ENCODE measurements around the gene DIS3L2. TPM values are rescaled to one million over a fixed set of nuclear protein-coding genes. Genes with fewer than 3 reads are reported as not detected.
"Not testable (repeated sequence)": the region's sequence is repeated elsewhere in the genome, so short reads cannot be mapped to it uniquely, and the experiment has no call there.

The DIS3L2 gene
- total RNA-seq, 1 experiment from 2014 or later = 15.8 TPM

DNA sequence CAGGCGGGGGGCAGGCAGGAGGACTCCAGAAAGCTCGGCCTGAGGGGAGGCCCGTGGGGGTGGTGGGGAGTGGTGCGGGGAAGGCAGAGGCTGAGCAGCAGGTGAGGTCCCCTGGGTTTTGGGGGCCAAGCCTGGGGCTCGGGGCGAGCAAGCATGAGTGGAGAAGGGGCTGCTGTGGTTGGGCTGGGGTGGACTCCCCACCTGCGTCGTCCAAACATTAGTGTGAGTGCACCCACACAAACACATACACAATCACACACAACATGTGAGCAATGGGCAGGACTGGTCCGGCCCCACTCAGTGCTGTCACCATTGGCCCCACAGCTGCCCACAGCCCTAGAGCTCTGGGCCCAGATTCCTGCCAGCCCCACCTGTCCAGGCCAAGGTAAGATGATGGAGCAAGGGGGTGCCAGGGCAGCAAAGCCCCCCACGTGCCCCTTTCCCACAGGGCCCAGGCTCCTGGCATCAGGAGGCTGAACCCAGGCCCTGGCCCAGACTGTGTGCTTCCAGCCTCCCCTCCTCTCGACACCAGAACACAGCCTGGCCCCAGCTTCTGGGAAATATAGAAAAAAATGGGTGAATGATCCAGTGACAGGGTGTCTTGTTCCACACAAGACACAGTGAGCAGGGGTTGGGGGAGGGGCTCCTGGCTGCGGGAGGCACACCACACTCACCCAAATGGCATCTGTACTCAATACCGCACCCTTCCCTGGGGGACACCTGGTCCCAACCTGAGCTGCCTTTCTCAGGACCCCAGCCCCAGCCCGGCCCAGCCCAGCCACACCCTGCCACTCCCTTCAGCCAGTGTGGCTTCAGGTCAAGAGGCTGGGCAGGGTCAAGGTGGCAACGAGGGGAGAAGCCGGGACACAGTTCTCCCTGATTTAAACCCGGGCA lies 416.6 kb downstream of the DIS3L2 start:
- H3K4me1 ChIP-seq (ENCODE audit: low read length) = no peaks in the 10 kb centered on the region
- DNase-seq = no peak
- H3K4me3 ChIP-seq (ENCODE audit: low read length) = no peak overlapping the region
- no peaks in the 10 kb centered on the region for H3K27me3 ChIP-seq (ENCODE audit: low read length)
- H4K20me1 ChIP-seq (ENCODE audit: insufficient read depth, low read depth, low read length) = no peaks in the 10 kb centered on the region
- no peaks in the 10 kb centered on the region for H3K9me2 ChIP-seq (replicated peaks; ENCODE audit: insufficient read depth, low read length)
- no peaks in the 10 kb centered on the region for H3K9me3 ChIP-seq (ENCODE audit: low read length)
- no peak overlapping the region for H3K4me2 ChIP-seq (ENCODE audit: low read depth, low read length, poor library complexity, severe bottlenecking)
- no peak overlapping the region for H3K27ac ChIP-seq (ENCODE audit: low read length)
- no peaks in the 10 kb centered on the region for H3K36me3 ChIP-seq (ENCODE audit: insufficient read depth, low read length)
- no peak overlapping the region for H2AFZ ChIP-seq (ENCODE audit: low read length)
- H3K9ac ChIP-seq (ENCODE audit: low read length) = no peak overlapping the region
- no peaks in the 10 kb centered on the region for H3K79me2 ChIP-seq (ENCODE audit: low read length)

- not testable (repeated sequence) for H3K4me2 ChIP-seq (ENCODE audit: low read depth, low read length, poor library complexity, severe bottlenecking); DNase-seq; H3K4me3 ChIP-seq (ENCODE audit: low read length); H3K9me3 ChIP-seq (ENCODE audit: low read length); H3K27me3 ChIP-seq (ENCODE audit: low read length); H2AFZ ChIP-seq (ENCODE audit: low read length); H3K4me1 ChIP-seq (ENCODE audit: low read length); H4K20me1 ChIP-seq (ENCODE audit: insufficient read depth, low read depth, low read length); H3K9me2 ChIP-seq (replicated peaks; ENCODE audit: insufficient read depth, low read length); H3K79me2 ChIP-seq (ENCODE audit: low read length); H3K36me3 ChIP-seq (ENCODE audit: insufficient read depth, low read length); H3K9ac ChIP-seq (ENCODE audit: low read length); H3K27ac ChIP-seq (ENCODE audit: low read length)
Observed at GRCh38 chr2:232378735-232379151, 417.2 kb downstream of the DIS3L2 start, which contains the start of gene ALPP. Gene ALPP (plus strand): TSS chr2:232378751. CDS start chr2:232378803, 52 bp downstream.

DNA sequence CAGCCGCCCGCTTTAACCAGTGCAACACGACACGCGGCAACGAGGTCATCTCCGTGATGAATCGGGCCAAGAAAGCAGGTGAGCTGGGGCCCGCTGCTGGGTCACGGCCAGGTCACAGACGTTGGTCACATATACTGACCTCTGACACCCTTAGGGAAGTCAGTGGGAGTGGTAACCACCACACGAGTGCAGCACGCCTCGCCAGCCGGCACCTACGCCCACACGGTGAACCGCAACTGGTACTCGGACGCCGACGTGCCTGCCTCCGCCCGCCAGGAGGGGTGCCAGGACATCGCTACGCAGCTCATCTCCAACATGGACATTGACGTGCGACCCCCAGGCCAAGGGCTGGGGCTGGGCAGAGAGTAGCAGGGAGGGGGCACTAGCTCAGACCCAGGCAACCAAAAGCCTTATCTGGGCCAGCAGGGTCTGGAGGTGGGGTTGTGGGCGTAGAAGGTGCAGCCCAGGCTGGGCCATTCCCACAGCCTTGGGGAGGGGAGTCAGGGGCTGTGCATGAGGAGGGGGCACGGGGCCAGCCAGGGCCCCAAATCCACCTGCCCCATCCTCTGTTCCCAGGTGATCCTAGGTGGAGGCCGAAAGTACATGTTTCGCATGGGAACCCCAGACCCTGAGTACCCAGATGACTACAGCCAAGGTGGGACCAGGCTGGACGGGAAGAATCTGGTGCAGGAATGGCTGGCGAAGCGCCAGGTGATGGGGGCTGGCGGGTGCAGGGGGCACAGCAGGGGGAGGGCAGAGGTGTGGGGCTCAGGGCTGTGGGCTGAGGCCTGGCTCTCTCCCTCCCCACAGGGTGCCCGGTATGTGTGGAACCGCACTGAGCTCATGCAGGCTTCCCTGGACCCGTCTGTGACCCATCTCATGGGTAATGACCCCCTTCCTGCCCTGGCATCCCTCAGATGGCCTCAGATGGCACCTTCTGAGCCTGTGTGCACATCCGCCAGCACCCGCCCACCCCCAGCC lies 418.4 kb downstream of the DIS3L2 start:
- H3K27me3 ChIP-seq (ENCODE audit: low read length); DNase-seq; H3K9ac ChIP-seq (ENCODE audit: low read length); H3K4me1 ChIP-seq (ENCODE audit: low read length); H3K36me3 ChIP-seq (ENCODE audit: insufficient read depth, low read length); H3K9me2 ChIP-seq (replicated peaks; ENCODE audit: insufficient read depth, low read length); H3K4me3 ChIP-seq (ENCODE audit: low read length); H3K79me2 ChIP-seq (ENCODE audit: low read length); H3K9me3 ChIP-seq (ENCODE audit: low read length); H4K20me1 ChIP-seq (ENCODE audit: insufficient read depth, low read depth, low read length); H2AFZ ChIP-seq (ENCODE audit: low read length); H3K4me2 ChIP-seq (ENCODE audit: low read depth, low read length, poor library complexity, severe bottlenecking); H3K27ac ChIP-seq (ENCODE audit: low read length): not testable (repeated sequence)

GRCh38 chr2:232381204-232382031 lies 419.9 kb downstream of the DIS3L2 start:
- H3K4me3 ChIP-seq (ENCODE audit: low read length); H3K9me3 ChIP-seq (ENCODE audit: low read length); H3K4me1 ChIP-seq (ENCODE audit: low read length); H3K9ac ChIP-seq (ENCODE audit: low read length); DNase-seq; H3K9me2 ChIP-seq (replicated peaks; ENCODE audit: insufficient read depth, low read length); H4K20me1 ChIP-seq (ENCODE audit: insufficient read depth, low read depth, low read length); H3K27me3 ChIP-seq (ENCODE audit: low read length); H3K79me2 ChIP-seq (ENCODE audit: low read length); H2AFZ ChIP-seq (ENCODE audit: low read length); H3K27ac ChIP-seq (ENCODE audit: low read length); H3K36me3 ChIP-seq (ENCODE audit: insufficient read depth, low read length); H3K4me2 ChIP-seq (ENCODE audit: low read depth, low read length, poor library complexity, severe bottlenecking): not testable (repeated sequence)

GRCh38 chr2:232382331-232383225 lies 421.1 kb downstream of the DIS3L2 start:
- no peak overlapping the region for H3K27ac ChIP-seq (ENCODE audit: low read length)
- H2AFZ ChIP-seq (ENCODE audit: low read length) = no peak overlapping the region
- no peaks in the 10 kb centered on the region for H3K27me3 ChIP-seq (ENCODE audit: low read length)
- H3K4me2 ChIP-seq (ENCODE audit: low read depth, low read length, poor library complexity, severe bottlenecking) = no peak overlapping the region
- H3K4me1 ChIP-seq (ENCODE audit: low read length) = peaks cover 4% of the 10 kb centered on the region
- no peaks in the 10 kb centered on the region for H3K79me2 ChIP-seq (ENCODE audit: low read length)
- H3K9me3 ChIP-seq (ENCODE audit: low read length) = no peaks in the 10 kb centered on the region
- H3K36me3 ChIP-seq (ENCODE audit: insufficient read depth, low read length) = no peaks in the 10 kb centered on the region
- no peak for DNase-seq
- no peaks in the 10 kb centered on the region for H4K20me1 ChIP-seq (ENCODE audit: insufficient read depth, low read depth, low read length)
- no peak overlapping the region for H3K4me3 ChIP-seq (ENCODE audit: low read length)
- no peak overlapping the region for H3K9ac ChIP-seq (ENCODE audit: low read length)
- H3K9me2 ChIP-seq (replicated peaks; ENCODE audit: insufficient read depth, low read length) = no peaks in the 10 kb centered on the region

DNA sequence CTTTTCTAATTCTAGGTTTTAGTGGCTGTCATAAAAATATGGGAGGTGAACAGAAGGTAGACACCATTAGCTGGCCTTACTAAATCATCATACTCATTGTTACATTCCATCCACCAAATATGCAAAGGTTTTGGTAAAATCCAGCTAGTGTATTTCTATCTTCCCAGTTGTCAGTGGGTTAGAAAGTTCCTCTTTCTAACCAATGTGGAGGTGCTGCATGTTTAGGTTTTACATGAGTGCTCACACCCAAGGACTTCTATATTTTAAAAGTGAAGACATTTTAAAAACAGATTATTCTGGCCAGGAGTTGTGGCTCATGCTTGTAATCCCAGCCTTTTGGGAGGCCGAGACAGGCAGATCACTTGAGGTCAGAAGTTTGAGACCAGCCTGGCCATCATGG lies 423.0 kb downstream of the DIS3L2 start:
- Histone ChIP-seq H3K4me3 (ENCODE audit: low read length) (no peak overlapping the region), H3K9me3 (ENCODE audit: low read length) (no peaks in the 10 kb centered on the region), H4K20me1 (ENCODE audit: insufficient read depth, low read depth, low read length) (no peaks in the 10 kb centered on the region), H3K9me2 (replicated peaks; ENCODE audit: insufficient read depth, low read length) (no peaks in the 10 kb centered on the region), H3K79me2 (ENCODE audit: low read length) (no peaks in the 10 kb centered on the region), H2AFZ (ENCODE audit: low read length) (no peak overlapping the region), H3K4me1 (ENCODE audit: low read length) (peaks cover 4% of the 10 kb centered on the region), H3K27ac (ENCODE audit: low read length) (no peak overlapping the region), H3K4me2 (ENCODE audit: low read depth, low read length, poor library complexity, severe bottlenecking) (no peak overlapping the region), H3K27me3 (ENCODE audit: low read length) (no peaks in the 10 kb centered on the region), H3K36me3 (ENCODE audit: insufficient read depth, low read length) (no peaks in the 10 kb centered on the region), H3K9ac (ENCODE audit: low read length) (no peak overlapping the region)
- no peak for DNase-seq

DNA sequence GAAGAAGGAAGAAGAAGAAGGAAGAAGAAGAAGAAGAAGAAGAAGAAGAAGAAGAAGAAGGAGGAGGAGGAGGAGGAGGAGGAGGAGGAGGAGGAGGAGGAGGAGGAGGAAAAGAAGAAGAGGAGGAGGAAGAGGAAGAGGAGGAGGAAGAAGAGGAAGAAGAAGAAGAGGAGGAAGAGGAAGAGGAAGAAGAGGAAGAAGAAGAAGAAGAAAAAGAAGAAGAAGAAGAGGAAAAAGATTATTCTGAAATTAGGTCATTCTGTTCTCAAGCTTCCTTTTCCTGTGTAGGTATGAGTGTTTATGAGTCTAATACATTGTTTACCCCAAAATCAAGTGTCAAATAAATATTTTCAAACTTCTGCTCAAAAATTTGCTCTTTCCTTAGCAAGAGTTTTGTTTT lies 423.5 kb downstream of the DIS3L2 start:
- not testable (repeated sequence) for H3K4me2 ChIP-seq (ENCODE audit: low read depth, low read length, poor library complexity, severe bottlenecking); H3K9me2 ChIP-seq (replicated peaks; ENCODE audit: insufficient read depth, low read length); DNase-seq; H3K4me1 ChIP-seq (ENCODE audit: low read length); H4K20me1 ChIP-seq (ENCODE audit: insufficient read depth, low read depth, low read length); H3K4me3 ChIP-seq (ENCODE audit: low read length); H3K27me3 ChIP-seq (ENCODE audit: low read length); H2AFZ ChIP-seq (ENCODE audit: low read length); H3K79me2 ChIP-seq (ENCODE audit: low read length); H3K36me3 ChIP-seq (ENCODE audit: insufficient read depth, low read length); H3K9me3 ChIP-seq (ENCODE audit: low read length); H3K27ac ChIP-seq (ENCODE audit: low read length); H3K9ac ChIP-seq (ENCODE audit: low read length)

Measured in Karpas-422 (cell line).